ENCODE measurements around the gene CMYA5.

DNA sequence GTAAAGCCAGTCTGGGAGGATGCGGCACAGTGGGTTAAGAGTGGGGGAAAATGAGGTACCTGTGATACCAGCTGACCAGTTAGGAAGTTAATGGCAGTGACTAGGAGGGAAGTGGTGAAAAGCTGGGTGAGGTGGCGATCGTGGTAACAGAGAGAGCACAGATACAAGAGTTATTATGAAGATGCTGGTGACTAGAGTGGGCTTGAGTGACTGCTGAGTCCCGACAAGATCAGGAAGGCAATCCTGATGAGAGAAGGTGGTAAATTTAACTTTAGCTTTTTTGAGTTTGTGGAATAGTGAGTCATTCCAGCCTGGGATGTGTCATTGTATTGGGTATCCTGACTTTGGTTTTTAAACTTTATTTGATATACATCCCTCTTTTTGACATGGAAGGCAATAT is 38.8 kb downstream of the CMYA5 start:
- TF ChIP-seq, protein P1, sequence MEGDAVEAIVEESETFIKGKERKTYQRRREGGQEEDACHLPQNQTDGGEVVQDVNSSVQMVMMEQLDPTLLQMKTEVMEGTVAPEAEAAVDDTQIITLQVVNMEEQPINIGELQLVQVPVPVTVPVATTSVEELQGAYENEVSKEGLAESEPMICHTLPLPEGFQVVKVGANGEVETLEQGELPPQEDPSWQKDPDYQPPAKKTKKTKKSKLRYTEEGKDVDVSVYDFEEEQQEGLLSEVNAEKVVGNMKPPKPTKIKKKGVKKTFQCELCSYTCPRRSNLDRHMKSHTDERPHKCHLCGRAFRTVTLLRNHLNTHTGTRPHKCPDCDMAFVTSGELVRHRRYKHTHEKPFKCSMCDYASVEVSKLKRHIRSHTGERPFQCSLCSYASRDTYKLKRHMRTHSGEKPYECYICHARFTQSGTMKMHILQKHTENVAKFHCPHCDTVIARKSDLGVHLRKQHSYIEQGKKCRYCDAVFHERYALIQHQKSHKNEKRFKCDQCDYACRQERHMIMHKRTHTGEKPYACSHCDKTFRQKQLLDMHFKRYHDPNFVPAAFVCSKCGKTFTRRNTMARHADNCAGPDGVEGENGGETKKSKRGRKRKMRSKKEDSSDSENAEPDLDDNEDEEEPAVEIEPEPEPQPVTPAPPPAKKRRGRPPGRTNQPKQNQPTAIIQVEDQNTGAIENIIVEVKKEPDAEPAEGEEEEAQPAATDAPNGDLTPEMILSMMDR (conservative IDR thresholded peaks at IDR 0.05; ENCODE audit: low read length): no peak
- no peak for TF ChIP-seq EZH2phosphoT487 (IDR thresholded peaks at IDR 0.05; ENCODE audit: borderline replicate concordance, low read depth, low read length)
